HepG2 (cell line): Measurements from ENCODE around the gene NOTUM. TPM values are rescaled to one million over a fixed set of nuclear protein-coding genes. Genes with fewer than 3 reads are reported as not detected.
A peak's percentile ranks its signal among the peaks of the same experiment; 100 is the strongest.

Source experiments
- ATF6 ChIP-seq: sonication (generic); formaldehyde crosslinking; conservative IDR thresholded peaks from 2 replicates; pipeline ENCODE4 v1.4.0; 2020; ENCODE audit warnings: missing genetic modification reagents
- BCLAF1 ChIP-seq: fragments of 450-650 bp; IDR thresholded peaks from 2 replicates; pipeline ENCODE4 v1.6.1; 2017; ENCODE audit warnings: mild to moderate bottlenecking
- E2F1 ChIP-seq: sonication (generic); formaldehyde crosslinking; IDR thresholded peaks from 2 replicates; pipeline ENCODE4 v1.5.0; 2020; ENCODE audit warnings: missing genetic modification reagents
- MEIS2 ChIP-seq: sonication (generic); formaldehyde crosslinking; IDR thresholded peaks from 2 replicates; pipeline ENCODE4 v1.9.0; 2021; ENCODE audit warnings: mild to moderate bottlenecking, missing genetic modification reagents
- MIER2 ChIP-seq: IDR thresholded peaks from 2 replicates; pipeline ENCODE4 v1.6.1; 2016; ENCODE audit warnings: missing biosample characterization, missing genetic modification reagents
- MTERF4 ChIP-seq: sonication (generic); formaldehyde crosslinking; IDR thresholded peaks from 2 replicates; pipeline ENCODE4 v1.8.0; 2023; ENCODE audit warnings: mild to moderate bottlenecking, missing genetic modification reagents
- PHF8 ChIP-seq: sonication (generic); formaldehyde crosslinking; IDR thresholded peaks from 2 replicates; pipeline ENCODE4 v1.5.0; 2020; ENCODE audit warnings: missing genetic modification reagents
- RNF2 ChIP-seq: fragments of 450-650 bp; conservative IDR thresholded peaks from 2 replicates; pipeline ENCODE4 v1.6.1; 2016; ENCODE audit warnings: low read depth
- TAF15 ChIP-seq: fragments of 200-400 bp; formaldehyde crosslinking; IDR thresholded peaks from one replicate; pipeline ENCODE4 v1.6.1; 2018; ENCODE audit warnings: mild to moderate bottlenecking, low read depth, low read length; ENCODE audit not compliant: poor library complexity, severe bottlenecking
- TIGD3 ChIP-seq: sonication (generic); formaldehyde crosslinking; IDR thresholded peaks from 2 replicates; pipeline ENCODE4 v1.5.1; 2020; ENCODE audit warnings: mild to moderate bottlenecking, missing genetic modification reagents, borderline replicate concordance
- TMF1 ChIP-seq: sonication (generic); formaldehyde crosslinking; IDR thresholded peaks from 2 replicates; pipeline ENCODE4 v1.8.1; 2022; ENCODE audit warnings: low read depth, missing genetic modification reagents
- ZBTB39 ChIP-seq: sonication (generic); formaldehyde crosslinking; IDR thresholded peaks from 2 replicates; pipeline ENCODE4 v1.5.0; 2020; ENCODE audit warnings: missing genetic modification reagents
- ZNF296 ChIP-seq: sonication (generic); formaldehyde crosslinking; conservative IDR thresholded peaks from 2 replicates; pipeline ENCODE4 v1.5.0; 2020; ENCODE audit warnings: mild to moderate bottlenecking, missing genetic modification reagents
- ZNF430 ChIP-seq: sonication (generic); formaldehyde crosslinking; IDR thresholded peaks from 2 replicates; pipeline ENCODE4 v1.9.0; 2021; ENCODE audit warnings: mild to moderate bottlenecking, missing genetic modification reagents
- ZNF569 ChIP-seq: sonication (generic); formaldehyde crosslinking; IDR thresholded peaks from 2 replicates; pipeline ENCODE4 v1.5.0; 2020; ENCODE audit warnings: mild to moderate bottlenecking, missing genetic modification reagents, moderate library complexity, borderline replicate concordance
- ZNF614 ChIP-seq: IDR thresholded peaks from 2 replicates; pipeline ENCODE4 v1.6.1; 2018; ENCODE audit warnings: missing biosample characterization, missing genetic modification reagents, inconsistent platforms, borderline replicate concordance
- ZNF615 ChIP-seq: sonication (generic); formaldehyde crosslinking; IDR thresholded peaks from 2 replicates; pipeline ENCODE4 v1.5.0; 2020; ENCODE audit warnings: mild to moderate bottlenecking, missing genetic modification reagents, borderline replicate concordance
- polyA plus RNA-seq, 8 experiments: library from polyadenylated mRNA; depleted of rRNA in 3 of 8; stranded (reverse) in 7 of 8; unstranded in 1 of 8; fragments of >200 nt; fragmentation: Illumina TruSeq in 4 of 8; extraction: Trizol in 4 of 8; gene quantifications; 2 replicates each; pipeline versions ENCODE4 v1.2.1 to v1.2.3, GENCODE V29; 2011 to 2016; ENCODE audit warnings: low read depth in 4 of 8, missing spikeins in 1 of 8, mixed read lengths in 1 of 8; ENCODE audit not compliant: insufficient read depth in 1 of 8
- total RNA-seq, 5 experiments: library from RNA; depleted of rRNA; stranded (reverse); fragments of >200 nt; fragmentation: Illumina TruSeq; extraction: Trizol; gene quantifications; 2 replicates each; pipeline ENCODE4 v1.2.3, GENCODE V29; 2016; ENCODE audit warnings: low read depth in 1 of 5

The NOTUM gene
- total and polyA plus RNA-seq, 2 of the 13 experiments (the other 11 are each of a cell fraction or from before 2014, with no cell fraction given): 150 to 160 TPM

GRCh38 chr17:81994593-81995462, 33.8 kb upstream of the NOTUM start (continued):
- TF ChIP-seq TIGD3 (no peak), BCLAF1 (no peak), TAF15 (peak; percentile 73), PHF8 (CRISPR knock-in tag) (no peak; the same call in none of the 2 replicates), MEIS2 (CRISPR knock-in tag) (peak; percentile 20; the same call in 1 of the 2 replicates), E2F1 (CRISPR knock-in tag) (peak; percentile 80), ZNF614 (peak; percentile 19; the same call in 1 of the 2 replicates), TMF1 (no peak), ZNF615 (no peak), ATF6 (CRISPR knock-in tag) (no peak), MIER2 (CRISPR knock-in tag) (0 out of 2 replicates have a peak, but pooled peaks have one; percentile 4), RNF2 (no peak), ZNF296 (CRISPR knock-in tag) (peak; percentile 34; the same call in 1 of the 2 replicates), ZBTB39 (CRISPR knock-in tag) (no peak; the same call in none of the 2 replicates), ZNF569 (CRISPR knock-in tag) (no peak), MTERF4 (CRISPR knock-in tag) (no peak), ZNF430 (0 out of 2 replicates have a peak, but pooled peaks have one; percentile 34)
